Endodermal cell (in vitro differentiated cells): Measurements from ENCODE around the gene CASK. TPM values are rescaled to one million over a fixed set of nuclear protein-coding genes. Genes with fewer than 3 reads are reported as not detected.

Source experiments
- DNase-seq: peaks from one replicate; pipeline ENCODE4 v3.0.0-alpha.2; 2017
- H3K27ac ChIP-seq: 2 replicates; pipeline ENCODE4 v1.5.1; 2013; ENCODE audit warnings: mild to moderate bottlenecking, low read depth, low read length, moderate library complexity
- H3K27me3 ChIP-seq: 2 replicates; pipeline ENCODE4 v1.6.1; 2013; ENCODE audit warnings: mild to moderate bottlenecking, low read length, moderate library complexity; ENCODE audit not compliant: insufficient read depth, control insufficient read depth, poor library complexity, severe bottlenecking
- H3K36me3 ChIP-seq: 2 replicates; pipeline ENCODE4 v1.7.0; 2013; ENCODE audit warnings: mild to moderate bottlenecking, low read length, moderate library complexity; ENCODE audit not compliant: control insufficient read depth, insufficient read depth
- H3K4me1 ChIP-seq: one replicate; pipeline ENCODE4 v1.7.0; 2013; ENCODE audit warnings: low read length; ENCODE audit not compliant: control insufficient read depth, insufficient read depth
- H3K4me3 ChIP-seq: 2 replicates; pipeline ENCODE4 v1.5.1; 2013; ENCODE audit warnings: mild to moderate bottlenecking, low read length, moderate library complexity
- H3K9ac ChIP-seq: 2 replicates; pipeline ENCODE4 v1.6.1; 2013; ENCODE audit warnings: mild to moderate bottlenecking, low read length, moderate library complexity; ENCODE audit not compliant: poor library complexity, severe bottlenecking; ENCODE audit errors: extremely low read depth
- H3K9me3 ChIP-seq: 2 replicates; pipeline ENCODE4 v1.6.1; 2013; ENCODE audit warnings: mild to moderate bottlenecking, low read length, moderate library complexity; ENCODE audit not compliant: control insufficient read depth
- H3K27ac Mint-ChIP-seq: 2 replicates; pipeline ENCODE4 v1.8.0; 2020; ENCODE audit warnings: mixed read lengths
- H3K27me3 Mint-ChIP-seq: 2 replicates; pipeline ENCODE4 v1.8.0; 2021; ENCODE audit warnings: mild to moderate bottlenecking, mixed read lengths; ENCODE audit not compliant: insufficient read depth
- H3K36me3 Mint-ChIP-seq: 2 replicates; pipeline ENCODE4 v1.8.0; 2020; ENCODE audit warnings: low read depth, mixed read lengths
- H3K4me1 Mint-ChIP-seq: 2 replicates; pipeline ENCODE4 v1.8.0; 2020; ENCODE audit warnings: mixed read lengths
- H3K4me3 Mint-ChIP-seq: 2 replicates; pipeline ENCODE4 v1.8.0; 2020; ENCODE audit warnings: mild to moderate bottlenecking, moderate library complexity, mixed read lengths
- H3K9me3 Mint-ChIP-seq: 2 replicates; pipeline ENCODE4 v1.8.0; 2020; ENCODE audit warnings: mild to moderate bottlenecking, mixed read lengths
- CTCF ChIP-seq: fragments of 200-600 bp; sonication (generic); conservative IDR thresholded peaks from 2 replicates; pipeline ENCODE4 v1.5.0; 2021; ENCODE audit warnings: antibody characterized with exemption, mild to moderate bottlenecking
- WGBS, 2 experiments: methylation state at CpG; one replicate each; pipeline versions ENCODE4 v1.1.5 to v1.1.7; 2013; ENCODE audit warnings: missing lambda C conversion rate in 2 of 2, mixed read lengths in 1 of 2; ENCODE audit not compliant: insufficient coverage in 1 of 2, insufficient read length in 1 of 2; 5-methylcytosine and 5-hydroxymethylcytosine counted together
- total RNA-seq, 2 donors: library from RNA; stranded (reverse); fragmentation: NEBNext Ultra II Directional in 1 of 2; extraction: Animal tissue kit (Norgen Biotek cat#: 25700) in 1 of 2; gene quantifications; 2 replicates in 1 of 2; 3 replicates in 1 of 2; pipeline ENCODE4 v1.2.1, GENCODE V29; 2021

Gene CASK
- total RNA-seq, 2 donors from 2014 or later = 79.1 to 87.1 TPM

GRCh38 chrX:41946989-41947612 lies 23.7 kb upstream of the CASK start:
- Mint-ChIP-seq H3K27me3 (no peaks in the 10 kb centered on the region), H3K9me3 (peaks cover 23% of the 10 kb centered on the region), H3K36me3 (no peaks in the 10 kb centered on the region), H3K27ac (peak overlapping the region; percentile 48), H3K4me3 (no peak overlapping the region), H3K4me1 (peaks cover 19% of the 10 kb centered on the region)
- DNase-seq = peak; percentile 74
- H3K4me3 ChIP-seq = no peak overlapping the region
- peaks cover 8% of the 10 kb centered on the region for H3K4me1 ChIP-seq
- H3K27ac ChIP-seq = no peak overlapping the region
- no peak for TF ChIP-seq CTCF
- H3K9ac ChIP-seq = no peak overlapping the region
- H3K36me3 ChIP-seq = no peaks in the 10 kb centered on the region
- no peaks in the 10 kb centered on the region for H3K27me3 ChIP-seq
- H3K9me3 ChIP-seq = no peaks in the 10 kb centered on the region
- 48% methylated on average over 5 of the region's 5 CpGs; no CpG with 5 or more reads in 1 of the 2 experiments for WGBS, 2 experiments

- no peaks in the 10 kb centered on the region for H3K27me3 ChIP-seq
- no peak overlapping the region for H3K9ac ChIP-seq
- no peak for TF ChIP-seq CTCF
- no peak for DNase-seq
- Mint-ChIP-seq H3K4me3 (no peak overlapping the region), H3K9me3 (peaks cover 27% of the 10 kb centered on the region), H3K36me3 (no peaks in the 10 kb centered on the region), H3K27ac (peak overlapping the region; percentile 72), H3K27me3 (no peaks in the 10 kb centered on the region), H3K4me1 (peaks cover 19% of the 10 kb centered on the region)
- H3K4me1 ChIP-seq = peaks cover 8% of the 10 kb centered on the region
- no peak overlapping the region for H3K27ac ChIP-seq
- no peaks in the 10 kb centered on the region for H3K36me3 ChIP-seq
- H3K4me3 ChIP-seq = no peak overlapping the region
- H3K9me3 ChIP-seq = no peaks in the 10 kb centered on the region
- 37% methylated on average over 2 of the region's 3 CpGs; no CpG with 5 or more reads in 1 of the 2 experiments for WGBS, 2 experiments
These were observed 22.9 kb upstream of the CASK start for GRCh38 chrX:41946235-41946634.

DNA sequence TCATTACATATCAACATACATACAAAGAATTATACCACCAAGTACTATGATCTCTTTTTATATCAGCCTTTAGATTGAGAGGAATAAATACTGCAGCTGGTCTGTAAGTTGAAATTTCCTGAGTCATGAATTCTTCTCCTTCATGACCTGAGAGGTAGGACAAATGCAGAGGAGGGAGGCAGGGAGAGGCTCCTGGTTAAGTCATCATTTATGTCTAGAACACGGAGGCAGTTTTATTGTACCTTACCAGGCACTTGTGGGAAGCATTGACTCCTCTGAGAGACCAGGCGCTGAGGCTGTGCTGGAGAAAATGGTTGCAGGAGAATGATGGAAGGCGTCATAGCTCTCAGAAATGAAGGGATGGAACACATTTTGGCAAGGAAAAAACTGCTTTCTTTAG lies 12.5 kb upstream of the CASK start:
- peaks cover 48% of the 10 kb centered on the region for H3K9me3 Mint-ChIP-seq

More for the DNA sequence above, 12.5 kb upstream of the CASK start:
- Histone ChIP-seq H3K9ac (no peak overlapping the region), H3K9me3 (no peaks in the 10 kb centered on the region), H3K36me3 (no peaks in the 10 kb centered on the region), H3K27me3 (no peaks in the 10 kb centered on the region), H3K4me3 (no peak overlapping the region), H3K4me1 (no peaks in the 10 kb centered on the region), H3K27ac (no peak overlapping the region)
- no peak for DNase-seq
- Mint-ChIP-seq H3K4me3 (no peak overlapping the region), H3K36me3 (no peaks in the 10 kb centered on the region), H3K4me1 (no peaks in the 10 kb centered on the region), H3K27ac (no peak overlapping the region), H3K27me3 (peaks cover 7% of the 10 kb centered on the region)
- no peak for TF ChIP-seq CTCF
- 83 to 100% methylated on average over 1 to 3 of the region's 3 CpGs for WGBS, 2 experiments
